Measurements from ENCODE around the gene EFHD2. TPM values are rescaled to one million over a fixed set of nuclear protein-coding genes. Genes with fewer than 3 reads are reported as not detected.
"Not testable (repeated sequence)": the region's sequence is repeated elsewhere in the genome, so short reads cannot be mapped to it uniquely, and the experiment has no call there.

EFHD2 gene
- polyA plus RNA-seq, 2 donors, result 32.5 to 38.0 TPM

- Histone ChIP-seq H3K4me3 (ENCODE audit: low read depth in 1 of 2, low read length in 2 of 2) (no peak overlapping the region), H3K4me1 (ENCODE audit: control insufficient read depth in 2 of 2, insufficient read depth in 2 of 2, low read length in 1 of 2) (peaks cover 0 to 4% of the 10 kb centered on the region in 2 donors), H3K9me3 (ENCODE audit: control insufficient read depth in 2 of 2, insufficient read depth in 1 of 2, low read depth in 1 of 2, low read length in 1 of 2) (no peaks in the 10 kb centered on the region), H3K27ac (ENCODE audit: low read depth in 2 of 2, low read length in 1 of 2) (no peak overlapping the region), H3K27me3 (ENCODE audit: control insufficient read depth in 1 of 2, insufficient read depth in 2 of 2, low read length in 2 of 2) (no peaks in the 10 kb centered on the region), H3K36me3 (ENCODE audit: control insufficient read depth in 2 of 2, insufficient read depth in 2 of 2, low read length in 1 of 2) (no peaks in the 10 kb centered on the region)
- WGBS, 2 donors, result 62 to 70% methylated on average over 21 of the region's 21 CpGs
These were observed 37.8 kb upstream of the EFHD2 start for GRCh38 chr1:15371610-15372545.

GRCh38 chr1:15378729-15379128 is 31.0 kb upstream of the EFHD2 start:
- H3K9me3 ChIP-seq (ENCODE audit: control insufficient read depth in 2 of 2, insufficient read depth in 1 of 2, low read depth in 1 of 2, low read length in 1 of 2), result no peaks in the 10 kb centered on the region
- H3K36me3 ChIP-seq (ENCODE audit: control insufficient read depth in 2 of 2, insufficient read depth in 2 of 2, low read length in 1 of 2), result no peaks in the 10 kb centered on the region
- 88 to 93% methylated on average over 8 of the region's 8 CpGs for WGBS, 2 donors

DNA sequence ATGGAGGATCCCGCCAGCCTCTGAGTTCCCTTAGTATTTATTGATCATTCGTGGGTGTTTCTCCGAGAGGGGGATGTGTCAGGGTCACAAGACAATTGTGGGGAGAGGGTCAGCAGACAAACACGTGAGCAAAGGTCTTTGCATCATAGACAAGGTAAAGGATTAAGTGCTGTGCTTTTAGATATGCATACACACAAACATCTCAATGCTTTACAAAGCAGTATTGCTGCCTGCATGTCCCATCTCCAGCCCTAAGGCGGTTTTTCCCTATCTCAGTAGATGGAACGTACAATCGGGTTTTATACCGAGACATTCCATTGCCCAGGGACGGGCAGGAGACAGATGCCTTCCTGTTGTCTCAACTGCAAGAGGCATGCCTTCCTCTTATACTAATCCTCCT is 30.5 kb upstream of the EFHD2 start:
- H3K27ac ChIP-seq (ENCODE audit: low read depth in 2 of 2, low read length in 1 of 2); H3K27me3 ChIP-seq (ENCODE audit: control insufficient read depth in 1 of 2, insufficient read depth in 2 of 2, low read length in 2 of 2); H3K4me1 ChIP-seq (ENCODE audit: control insufficient read depth in 2 of 2, insufficient read depth in 2 of 2, low read length in 1 of 2); H3K4me3 ChIP-seq (ENCODE audit: low read depth in 1 of 2, low read length in 2 of 2); H3K36me3 ChIP-seq (ENCODE audit: control insufficient read depth in 2 of 2, insufficient read depth in 2 of 2, low read length in 1 of 2); H3K9me3 ChIP-seq (ENCODE audit: control insufficient read depth in 2 of 2, insufficient read depth in 1 of 2, low read depth in 1 of 2, low read length in 1 of 2): not testable (repeated sequence)
- 73 to 80% methylated on average over 6 to 8 of the region's 9 CpGs for WGBS, 2 donors

More at GRCh38 chr1:15378729-15379128, 31.0 kb upstream of the EFHD2 start:
- H3K27me3 ChIP-seq (ENCODE audit: control insufficient read depth in 1 of 2, insufficient read depth in 2 of 2, low read length in 2 of 2), result no peaks in the 10 kb centered on the region
- H3K4me1 ChIP-seq (ENCODE audit: control insufficient read depth in 2 of 2, insufficient read depth in 2 of 2, low read length in 1 of 2), result no peaks in the 10 kb centered on the region
- H3K27ac ChIP-seq (ENCODE audit: low read depth in 2 of 2, low read length in 1 of 2), result no peak overlapping the region
- no peak overlapping the region for H3K4me3 ChIP-seq (ENCODE audit: low read depth in 1 of 2, low read length in 2 of 2)

DNA sequence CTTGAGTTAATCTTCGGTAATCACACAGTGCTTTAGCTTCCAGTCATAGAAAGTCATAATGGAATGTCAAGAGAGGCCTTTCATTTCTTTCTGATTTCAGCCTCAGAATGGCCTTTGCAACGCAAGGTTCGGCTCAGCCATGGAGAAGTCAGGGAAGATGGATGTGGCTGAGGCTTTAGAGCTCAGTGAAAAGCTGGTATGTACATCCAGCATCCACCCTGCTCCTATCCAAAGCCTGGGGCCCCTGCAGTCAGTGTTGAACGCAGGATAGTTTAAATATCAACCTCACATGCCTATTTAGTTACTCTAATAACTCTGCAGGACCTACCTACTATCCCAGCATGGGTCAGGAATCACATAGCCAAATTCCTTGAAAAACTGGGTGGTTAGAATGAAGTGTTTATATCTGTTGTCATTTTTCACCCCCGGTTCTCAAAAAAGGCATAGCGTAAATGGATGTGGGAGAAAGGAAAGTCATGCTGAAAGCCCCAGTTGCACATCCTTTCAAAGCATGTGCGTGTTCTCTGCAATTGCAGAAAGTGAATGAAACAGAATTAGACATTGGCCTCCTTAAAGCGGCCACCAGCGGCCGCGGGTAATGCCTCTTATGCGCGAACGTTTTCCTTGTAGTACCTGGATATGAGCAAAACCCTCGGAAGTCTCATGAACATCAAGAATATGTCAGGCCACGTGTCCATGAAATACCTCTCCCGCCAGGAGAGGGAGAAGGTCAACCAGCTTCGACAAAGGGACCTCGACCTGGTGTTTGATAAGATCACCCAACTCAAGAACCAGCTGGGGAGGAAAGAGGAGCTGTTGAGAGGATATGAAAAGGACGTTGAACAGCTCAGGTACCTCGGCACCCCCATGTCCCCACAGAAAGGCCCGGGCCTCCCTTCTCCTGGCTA is 28.8 kb upstream of the EFHD2 start:
- H3K4me3 ChIP-seq (ENCODE audit: low read depth in 1 of 2, low read length in 2 of 2), result no peak overlapping the region
- H3K4me1 ChIP-seq (ENCODE audit: control insufficient read depth in 2 of 2, insufficient read depth in 2 of 2, low read length in 1 of 2), result no peaks in the 10 kb centered on the region
- no peaks in the 10 kb centered on the region for H3K36me3 ChIP-seq (ENCODE audit: control insufficient read depth in 2 of 2, insufficient read depth in 2 of 2, low read length in 1 of 2)
- no peaks in the 10 kb centered on the region for H3K9me3 ChIP-seq (ENCODE audit: control insufficient read depth in 2 of 2, insufficient read depth in 1 of 2, low read depth in 1 of 2, low read length in 1 of 2)
- 82 to 92% methylated on average over 22 of the region's 22 CpGs for WGBS, 2 donors
- no peaks in the 10 kb centered on the region for H3K27me3 ChIP-seq (ENCODE audit: control insufficient read depth in 1 of 2, insufficient read depth in 2 of 2, low read length in 2 of 2)
- H3K27ac ChIP-seq (ENCODE audit: low read depth in 2 of 2, low read length in 1 of 2), result no peak overlapping the region

DNA sequence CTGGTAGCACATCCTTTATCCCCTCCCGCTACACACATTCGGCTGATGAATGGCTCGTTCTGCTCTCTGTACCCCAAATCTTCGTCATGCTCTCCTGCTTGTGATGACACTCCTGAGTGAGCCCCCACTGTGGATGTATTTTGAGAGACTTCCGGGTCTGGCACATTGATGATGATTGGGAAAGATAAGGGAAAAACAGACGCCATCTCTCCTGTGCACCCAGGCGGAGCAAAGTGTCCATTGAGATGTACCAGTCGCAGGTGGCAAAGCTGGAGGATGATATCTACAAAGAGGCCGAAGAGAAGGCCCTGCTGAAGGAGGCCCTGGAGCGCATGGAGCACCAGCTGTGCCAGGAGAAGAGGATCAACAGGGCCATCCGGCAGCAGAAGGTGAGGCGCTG is 27.9 kb upstream of the EFHD2 start:
- H3K4me1 ChIP-seq (ENCODE audit: control insufficient read depth in 2 of 2, insufficient read depth in 2 of 2, low read length in 1 of 2), result no peaks in the 10 kb centered on the region

GRCh38 chr1:15382601-15383518 is 26.8 kb upstream of the EFHD2 start:
- H3K27ac ChIP-seq (ENCODE audit: low read depth in 2 of 2, low read length in 1 of 2), result no peak overlapping the region
- H3K27me3 ChIP-seq (ENCODE audit: control insufficient read depth in 1 of 2, insufficient read depth in 2 of 2, low read length in 2 of 2), result no peaks in the 10 kb centered on the region
- H3K9me3 ChIP-seq (ENCODE audit: control insufficient read depth in 2 of 2, insufficient read depth in 1 of 2, low read depth in 1 of 2, low read length in 1 of 2), result no peaks in the 10 kb centered on the region
- WGBS, 2 donors, result 92 to 93% methylated on average over 26 of the region's 26 CpGs
- H3K36me3 ChIP-seq (ENCODE audit: control insufficient read depth in 2 of 2, insufficient read depth in 2 of 2, low read length in 1 of 2), result no peaks in the 10 kb centered on the region
- no peak overlapping the region for H3K4me3 ChIP-seq (ENCODE audit: low read depth in 1 of 2, low read length in 2 of 2)
- no peaks in the 10 kb centered on the region for H3K4me1 ChIP-seq (ENCODE audit: control insufficient read depth in 2 of 2, insufficient read depth in 2 of 2, low read length in 1 of 2)

More for the DNA sequence above, 27.9 kb upstream of the EFHD2 start:
- no peak overlapping the region for H3K4me3 ChIP-seq (ENCODE audit: low read depth in 1 of 2, low read length in 2 of 2)
- no peaks in the 10 kb centered on the region for H3K9me3 ChIP-seq (ENCODE audit: control insufficient read depth in 2 of 2, insufficient read depth in 1 of 2, low read depth in 1 of 2, low read length in 1 of 2)
- no peaks in the 10 kb centered on the region for H3K27me3 ChIP-seq (ENCODE audit: control insufficient read depth in 1 of 2, insufficient read depth in 2 of 2, low read length in 2 of 2)
- 95% methylated on average over 12 of the region's 12 CpGs for WGBS, 2 donors
- H3K36me3 ChIP-seq (ENCODE audit: control insufficient read depth in 2 of 2, insufficient read depth in 2 of 2, low read length in 1 of 2), result no peaks in the 10 kb centered on the region
- H3K27ac ChIP-seq (ENCODE audit: low read depth in 2 of 2, low read length in 1 of 2), result no peak overlapping the region

- H3K27me3 ChIP-seq (ENCODE audit: control insufficient read depth in 1 of 2, insufficient read depth in 2 of 2, low read length in 2 of 2), result no peaks in the 10 kb centered on the region
- 93 to 96% methylated on average over 5 of the region's 5 CpGs for WGBS, 2 donors
- no peak overlapping the region for H3K4me3 ChIP-seq (ENCODE audit: low read depth in 1 of 2, low read length in 2 of 2)
- H3K36me3 ChIP-seq (ENCODE audit: control insufficient read depth in 2 of 2, insufficient read depth in 2 of 2, low read length in 1 of 2), result no peaks in the 10 kb centered on the region
- H3K27ac ChIP-seq (ENCODE audit: low read depth in 2 of 2, low read length in 1 of 2), result no peak overlapping the region
- H3K4me1 ChIP-seq (ENCODE audit: control insufficient read depth in 2 of 2, insufficient read depth in 2 of 2, low read length in 1 of 2), result no peaks in the 10 kb centered on the region
- no peaks in the 10 kb centered on the region for H3K9me3 ChIP-seq (ENCODE audit: control insufficient read depth in 2 of 2, insufficient read depth in 1 of 2, low read depth in 1 of 2, low read length in 1 of 2)
These were observed 25.9 kb upstream of the EFHD2 start for GRCh38 chr1:15383810-15384209.

- 54 to 58% methylated on average over 19 to 20 of the region's 20 CpGs for WGBS, 2 donors
- Histone ChIP-seq H3K36me3 (ENCODE audit: control insufficient read depth in 2 of 2, insufficient read depth in 2 of 2, low read length in 1 of 2) (no peaks in the 10 kb centered on the region), H3K27me3 (ENCODE audit: control insufficient read depth in 1 of 2, insufficient read depth in 2 of 2, low read length in 2 of 2) (no peaks in the 10 kb centered on the region), H3K27ac (ENCODE audit: low read depth in 2 of 2, low read length in 1 of 2) (no peak overlapping the region), H3K4me3 (ENCODE audit: low read depth in 1 of 2, low read length in 2 of 2) (no peak overlapping the region), H3K9me3 (ENCODE audit: control insufficient read depth in 2 of 2, insufficient read depth in 1 of 2, low read depth in 1 of 2, low read length in 1 of 2) (no peaks in the 10 kb centered on the region), H3K4me1 (ENCODE audit: control insufficient read depth in 2 of 2, insufficient read depth in 2 of 2, low read length in 1 of 2) (no peaks in the 10 kb centered on the region)
These were observed 25.3 kb upstream of the EFHD2 start for GRCh38 chr1:15384301-15384901.

Data from esophagus (tissue), 2 donors.